HCT116 (cell line): ENCODE results near the gene EEPD1. TPM values are rescaled to one million over a fixed set of nuclear protein-coding genes. Genes with fewer than 3 reads are reported as not detected.
A peak's percentile ranks its signal among the peaks of the same experiment; 100 is the strongest.

ENCODE experiments used
- ATAC-seq: fragments of 200-7000 bp; cut with Tn5 transposase; 2 replicates; pipeline ENCODE4 v1.9.1; 2020; ENCODE audit warnings: mild to moderate bottlenecking, moderate library complexity
- BruUV-seq: library from RNA; stranded (reverse); fragments of 400-500 nt; replicated peaks from 2 replicates; lab custom pipeline; 2021; lab: Mats Ljungman, UMichigan
- CTCF ChIA-PET: fragments of 300-600 bp; sonication (Branson Sonifier 250); formaldehyde crosslinking; loops from one replicate; lab custom pipeline; 2021; ENCODE audit warnings: antibody characterized with exemption; lab: Charles Lee
- POLR2A ChIA-PET: fragments of 300-600, 350-600 bp; sonication (Branson Sonifier 250); formaldehyde crosslinking; loops from one replicate; lab custom pipeline; 2021; ENCODE audit warnings: antibody characterized with exemption; lab: Charles Lee
- RAD21 ChIA-PET, 2 experiments: fragments of 300-600 bp; sonication (Branson Sonifier 250); formaldehyde crosslinking; loops; one replicate each; lab custom pipeline; 2023; ENCODE audit warnings: low total read pairs in 2 of 2; ENCODE audit not compliant: uncharacterized antibody in 2 of 2, unreplicated experiment in 2 of 2, low non-redundant PET in 1 of 2; lab: Charles Lee
- DNase-seq: peaks from one replicate; pipeline ENCODE4 v3.0.0-alpha.2; 2010; ENCODE audit warnings: low read depth, low spot score
- H2AFZ ChIP-seq: fragments of 200-600 bp; shearing (Covaris generic), sonication (generic); 2 replicates; pipeline ENCODE4 v1.6.1; 2017; ENCODE audit warnings: low read depth, mixed run types, mixed read lengths, antibody characterized with exemption, low read length; ENCODE audit not compliant: poor library complexity, severe bottlenecking
- H3K27ac ChIP-seq: 2 replicates; pipeline ENCODE4 v1.5.1; 2012; ENCODE audit warnings: low read depth, low read length
- H3K27me3 ChIP-seq: fragments of 200-600 bp; sonication (generic); 2 replicates; pipeline ENCODE4 v1.6.1; 2016; ENCODE audit warnings: mixed run types, low read length, mixed read lengths; ENCODE audit not compliant: insufficient read depth
- H3K36me3 ChIP-seq, 2 experiments: fragments of 200-500 bp in 1 of 2; fragments of 200-600 bp in 1 of 2; sonication (Bioruptor generic) in 1 of 2; sonication (generic) in 1 of 2; 2 replicates each; pipeline versions ENCODE4 v1.5.1 to v1.6.1; 2014 to 2016; ENCODE audit warnings: low read length in 2 of 2, inconsistent platforms in 1 of 2, mixed read lengths in 1 of 2, mixed run types in 1 of 2; ENCODE audit not compliant: insufficient read depth in 2 of 2, control insufficient read depth in 1 of 2
- H3K4me1 ChIP-seq, 2 experiments: fragments of 200-600 bp in 1 of 2; sonication (generic) in 1 of 2; 2 replicates each; pipeline versions ENCODE4 v1.5.1 to v1.6.1; 2012 to 2017; ENCODE audit warnings: low read length in 2 of 2, inconsistent platforms in 1 of 2, mild to moderate bottlenecking in 1 of 2, mixed read lengths in 1 of 2, mixed run types in 1 of 2, moderate library complexity in 1 of 2; ENCODE audit not compliant: insufficient read depth in 2 of 2, control insufficient read depth in 1 of 2
- H3K4me2 ChIP-seq: fragments of 200-600 bp; sonication (generic); 2 replicates; pipeline ENCODE4 v1.6.1; 2017; ENCODE audit warnings: mixed run types, low read length, mixed read lengths
- H3K4me3 ChIP-seq, 2 experiments: fragments of 200-600 bp in 1 of 2; sonication (generic) in 1 of 2; replicated peaks in 1 of 2; 2 replicates each; pipeline ENCODE4 v1.5.1; 2011 to 2016; ENCODE audit warnings: low read length in 2 of 2, control low read depth in 1 of 2, low read depth in 1 of 2, mild to moderate bottlenecking in 1 of 2, mixed read lengths in 1 of 2, mixed run types in 1 of 2
- H3K79me2 ChIP-seq: fragments of 200-600 bp; sonication (generic); 2 replicates; pipeline ENCODE4 v1.6.1; 2017; ENCODE audit warnings: mild to moderate bottlenecking, mixed run types, low read length, moderate library complexity, mixed read lengths; ENCODE audit not compliant: insufficient read depth
- H3K9ac ChIP-seq: fragments of 200-600 bp; sonication (generic); 2 replicates; pipeline ENCODE4 v1.6.1; 2016; ENCODE audit warnings: low read length, mixed read lengths
- H3K9me2 ChIP-seq: fragments of 200-600 bp; sonication (generic), shearing (Covaris generic); 2 replicates; pipeline ENCODE4 v1.6.1; 2017; ENCODE audit warnings: mixed run types, mild to moderate bottlenecking, moderate library complexity; ENCODE audit not compliant: insufficient read depth
- H3K9me3 ChIP-seq, 2 experiments: fragments of 200-500 bp in 1 of 2; fragments of 200-600 bp in 1 of 2; sonication (Bioruptor generic) in 1 of 2; sonication (generic) in 1 of 2; 2 replicates each; pipeline ENCODE4 v1.6.1; 2014 to 2017; ENCODE audit warnings: low read length in 2 of 2, mixed read lengths in 2 of 2, inconsistent platforms in 1 of 2, low read depth in 1 of 2, mild to moderate bottlenecking in 1 of 2, mixed run types in 1 of 2, moderate library complexity in 1 of 2; ENCODE audit not compliant: control insufficient read depth in 1 of 2, insufficient read depth in 1 of 2
- H4K20me1 ChIP-seq: fragments of 200-600 bp; sonication (generic), shearing (Covaris generic); 2 replicates; pipeline ENCODE4 v1.6.1; 2017; ENCODE audit warnings: mixed run types, mild to moderate bottlenecking, moderate library complexity; ENCODE audit not compliant: insufficient read depth
- CEBPB ChIP-seq: IDR thresholded peaks from 2 replicates; pipeline ENCODE4 v1.6.1; 2012; ENCODE audit warnings: low read depth
- EGR1 ChIP-seq: IDR thresholded peaks from 2 replicates; pipeline ENCODE4 v1.6.1; 2012; ENCODE audit warnings: low read depth
- ELF1 ChIP-seq: IDR thresholded peaks from 2 replicates; pipeline ENCODE4 v1.6.1; 2012; ENCODE audit warnings: low read depth, borderline replicate concordance
- EZH2 ChIP-seq: fragments of 200-600 bp; sonication (generic); IDR thresholded peaks from 2 replicates; pipeline ENCODE4 v1.6.1; 2017; ENCODE audit warnings: antibody characterized with exemption, mixed run types
- RAD21 ChIP-seq: IDR thresholded peaks from 2 replicates; pipeline ENCODE4 v1.6.1; 2012; ENCODE audit warnings: low read depth, mild to moderate bottlenecking
- SIN3A ChIP-seq: IDR thresholded peaks from 2 replicates; pipeline ENCODE4 v1.6.1; 2012; ENCODE audit warnings: low read depth
- SP1 ChIP-seq: IDR thresholded peaks from 2 replicates; pipeline ENCODE4 v1.6.1; 2012; ENCODE audit warnings: low read depth
- ZFX ChIP-seq: fragments of 450-650 bp; IDR thresholded peaks from 2 replicates; pipeline ENCODE4 v1.6.1; 2017
- ZNF274 ChIP-seq: fragments of 200-500 bp; sonication (Bioruptor generic); IDR thresholded peaks from 2 replicates; pipeline ENCODE4 v1.6.1; 2014; ENCODE audit warnings: mild to moderate bottlenecking, low read depth, low read length, inconsistent platforms
- intact Hi-C: fragments of 100-400 bp; cut with micrococcal nuclease; formaldehyde crosslinking; loops from 2 replicates; pipeline ENCODE4 v1.10.0; 2022
- total RNA-seq: library from RNA; stranded (reverse); gene quantifications from one replicate; pipeline ENCODE4 v1.2.1, GENCODE V29; 2021; ENCODE audit not compliant: unreplicated experiment
- TF ChIP-seq, protein P1 (sequence below): IDR thresholded peaks from 2 replicates; pipeline ENCODE4 v1.6.1; 2012; ENCODE audit warnings: low read depth
- TF ChIP-seq, protein P2 (sequence below): IDR thresholded peaks from 2 replicates; pipeline ENCODE4 v1.6.1; 2011; ENCODE audit warnings: mild to moderate bottlenecking, low read length, moderate library complexity; ENCODE audit not compliant: insufficient replicate concordance; ENCODE audit errors: extremely low read depth
- TF ChIP-seq, protein P3 (sequence below): IDR thresholded peaks from 2 replicates; pipeline ENCODE4 v1.6.1; 2012

Gene EEPD1
- total RNA-seq, 1 experiment from 2014 or later, result 4.2 TPM

DNA sequence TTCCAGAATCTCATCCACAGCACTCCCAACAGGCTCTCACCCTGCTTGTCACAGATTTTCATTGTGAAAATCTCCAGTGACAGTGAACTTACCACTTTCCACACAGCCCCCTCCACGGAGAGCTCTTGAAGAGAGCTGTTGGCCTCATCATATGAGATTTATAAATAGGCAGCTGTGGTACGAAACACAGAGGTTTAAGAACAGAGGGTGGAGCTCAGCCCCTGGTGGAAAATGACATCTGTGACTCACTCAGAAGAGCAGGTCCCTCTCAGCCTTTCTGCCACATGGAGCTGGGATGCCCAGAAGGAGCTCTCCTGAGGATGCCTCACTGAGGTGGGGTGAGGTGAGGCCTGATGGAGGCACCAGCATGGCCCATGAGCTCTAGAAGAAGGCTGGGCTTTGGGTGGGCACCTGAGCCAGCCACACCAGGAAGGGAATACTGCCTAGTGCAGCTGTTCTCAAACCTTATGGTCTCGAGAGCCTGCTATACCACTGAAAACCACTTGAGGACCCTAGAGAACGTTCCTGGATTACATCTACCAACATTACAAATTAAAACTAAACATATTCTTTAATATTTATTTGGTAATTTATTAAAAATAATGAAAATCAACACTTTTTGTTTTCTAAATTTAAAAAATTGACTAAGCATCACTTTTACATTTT, 25.8 kb upstream of the EEPD1 start:
- Histone ChIP-seq H3K4me1 (peaks cover 9 to 26% of the 10 kb centered on the region in 2 experiments; a peak in 3 of 4 replicates), H3K27me3 (no peaks in the 10 kb centered on the region), H3K79me2 (no peaks in the 10 kb centered on the region), H3K9ac (no peak overlapping the region), H3K9me3 (no peaks in the 10 kb centered on the region), H3K4me2 (0 out of 2 replicates have a peak overlapping the region, but pooled peaks have one; percentile 7), H3K4me3 (no peak overlapping the region), H3K9me2 (no peaks in the 10 kb centered on the region), H3K27ac (no peak overlapping the region), H4K20me1 (no peaks in the 10 kb centered on the region), H2AFZ (peak overlapping the region; percentile 35), H3K36me3 (no peaks in the 10 kb centered on the region)
- POLR2A ChIA-PET, result no interaction called here
- TF ChIP-seq ZFX (no peak), ZNF274 (no peak), SP1 (no peak), EZH2 (no peak), SIN3A (no peak), ELF1 (no peak), RAD21 (no peak), CEBPB (no peak), EGR1 (no peak)
- TF ChIP-seq, protein P1, sequence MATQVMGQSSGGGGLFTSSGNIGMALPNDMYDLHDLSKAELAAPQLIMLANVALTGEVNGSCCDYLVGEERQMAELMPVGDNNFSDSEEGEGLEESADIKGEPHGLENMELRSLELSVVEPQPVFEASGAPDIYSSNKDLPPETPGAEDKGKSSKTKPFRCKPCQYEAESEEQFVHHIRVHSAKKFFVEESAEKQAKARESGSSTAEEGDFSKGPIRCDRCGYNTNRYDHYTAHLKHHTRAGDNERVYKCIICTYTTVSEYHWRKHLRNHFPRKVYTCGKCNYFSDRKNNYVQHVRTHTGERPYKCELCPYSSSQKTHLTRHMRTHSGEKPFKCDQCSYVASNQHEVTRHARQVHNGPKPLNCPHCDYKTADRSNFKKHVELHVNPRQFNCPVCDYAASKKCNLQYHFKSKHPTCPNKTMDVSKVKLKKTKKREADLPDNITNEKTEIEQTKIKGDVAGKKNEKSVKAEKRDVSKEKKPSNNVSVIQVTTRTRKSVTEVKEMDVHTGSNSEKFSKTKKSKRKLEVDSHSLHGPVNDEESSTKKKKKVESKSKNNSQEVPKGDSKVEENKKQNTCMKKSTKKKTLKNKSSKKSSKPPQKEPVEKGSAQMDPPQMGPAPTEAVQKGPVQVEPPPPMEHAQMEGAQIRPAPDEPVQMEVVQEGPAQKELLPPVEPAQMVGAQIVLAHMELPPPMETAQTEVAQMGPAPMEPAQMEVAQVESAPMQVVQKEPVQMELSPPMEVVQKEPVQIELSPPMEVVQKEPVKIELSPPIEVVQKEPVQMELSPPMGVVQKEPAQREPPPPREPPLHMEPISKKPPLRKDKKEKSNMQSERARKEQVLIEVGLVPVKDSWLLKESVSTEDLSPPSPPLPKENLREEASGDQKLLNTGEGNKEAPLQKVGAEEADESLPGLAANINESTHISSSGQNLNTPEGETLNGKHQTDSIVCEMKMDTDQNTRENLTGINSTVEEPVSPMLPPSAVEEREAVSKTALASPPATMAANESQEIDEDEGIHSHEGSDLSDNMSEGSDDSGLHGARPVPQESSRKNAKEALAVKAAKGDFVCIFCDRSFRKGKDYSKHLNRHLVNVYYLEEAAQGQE, result no peak
- TF ChIP-seq, protein P2, sequence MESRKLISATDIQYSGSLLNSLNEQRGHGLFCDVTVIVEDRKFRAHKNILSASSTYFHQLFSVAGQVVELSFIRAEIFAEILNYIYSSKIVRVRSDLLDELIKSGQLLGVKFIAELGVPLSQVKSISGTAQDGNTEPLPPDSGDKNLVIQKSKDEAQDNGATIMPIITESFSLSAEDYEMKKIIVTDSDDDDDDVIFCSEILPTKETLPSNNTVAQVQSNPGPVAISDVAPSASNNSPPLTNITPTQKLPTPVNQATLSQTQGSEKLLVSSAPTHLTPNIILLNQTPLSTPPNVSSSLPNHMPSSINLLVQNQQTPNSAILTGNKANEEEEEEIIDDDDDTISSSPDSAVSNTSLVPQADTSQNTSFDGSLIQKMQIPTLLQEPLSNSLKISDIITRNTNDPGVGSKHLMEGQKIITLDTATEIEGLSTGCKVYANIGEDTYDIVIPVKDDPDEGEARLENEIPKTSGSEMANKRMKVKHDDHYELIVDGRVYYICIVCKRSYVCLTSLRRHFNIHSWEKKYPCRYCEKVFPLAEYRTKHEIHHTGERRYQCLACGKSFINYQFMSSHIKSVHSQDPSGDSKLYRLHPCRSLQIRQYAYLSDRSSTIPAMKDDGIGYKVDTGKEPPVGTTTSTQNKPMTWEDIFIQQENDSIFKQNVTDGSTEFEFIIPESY, result no peak
- TF ChIP-seq, protein P3, sequence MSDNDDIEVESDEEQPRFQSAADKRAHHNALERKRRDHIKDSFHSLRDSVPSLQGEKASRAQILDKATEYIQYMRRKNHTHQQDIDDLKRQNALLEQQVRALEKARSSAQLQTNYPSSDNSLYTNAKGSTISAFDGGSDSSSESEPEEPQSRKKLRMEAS, result no peak
- CTCF ChIA-PET, result interaction anchor here (0.8 kb wide), 1 partner anchor 11 kb away, joined by 3 read pairs; no protein-coding TSS in a partner anchor
- RAD21 ChIA-PET, result no interaction called here
- intact Hi-C loops, result loop anchor here (5.0 kb wide), 1 partner anchor 140 kb away; no protein-coding TSS in a partner anchor
- no peak for ATAC-seq
- no peak for DNase-seq
- BruUV-seq, result no TSS peak
